GM15510 (cell line): ENCODE results near the gene HERC4.

Experiments used
- POLR2A ChIP-seq: IDR thresholded peaks from 3 replicates; pipeline ENCODE4 v1.6.1; 2011; ENCODE audit warnings: borderline replicate concordance; ENCODE audit not compliant: insufficient read length; ENCODE audit errors: extremely low read depth

The HERC4 gene

GRCh38 chr10:67884313-67884841, 190.7 kb downstream of the HERC4 start, which contains the start of gene SIRT1:
SIRT1 (plus strand) TSS chr10:67884656; CDS start chr10:67884722, 66 bp downstream.
- peak; percentile 97 for TF ChIP-seq POLR2A

DNA sequence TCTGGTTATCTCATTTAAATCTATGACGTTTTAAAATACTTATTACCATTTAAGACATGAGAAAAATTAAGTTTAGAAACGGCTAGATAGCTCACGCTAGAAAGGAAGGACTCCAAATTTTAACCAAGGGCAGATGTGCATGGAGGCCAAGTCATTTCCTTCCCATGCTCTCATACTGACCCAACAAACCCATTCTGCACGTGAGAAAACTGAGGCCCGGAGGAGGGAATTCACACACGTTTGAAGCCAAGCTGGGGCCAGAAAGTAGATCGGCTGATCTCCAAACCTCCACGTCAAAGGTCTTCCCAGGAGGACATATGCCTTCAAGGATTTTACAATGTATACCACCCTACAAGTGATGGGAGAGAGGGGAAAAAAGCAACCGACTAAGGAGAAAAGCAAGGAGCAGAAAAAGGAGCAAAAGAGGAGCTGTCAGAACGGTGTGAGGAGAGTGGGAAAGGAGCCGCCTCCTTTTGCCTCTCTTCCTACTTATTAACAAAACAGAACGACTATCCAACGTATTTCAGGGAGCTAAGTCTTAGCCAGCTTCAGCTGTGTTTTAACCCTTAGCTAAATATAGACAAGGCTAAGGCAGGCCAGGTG, 191.3 kb downstream of the HERC4 start:
- TF ChIP-seq POLR2A, result no peak

DNA sequence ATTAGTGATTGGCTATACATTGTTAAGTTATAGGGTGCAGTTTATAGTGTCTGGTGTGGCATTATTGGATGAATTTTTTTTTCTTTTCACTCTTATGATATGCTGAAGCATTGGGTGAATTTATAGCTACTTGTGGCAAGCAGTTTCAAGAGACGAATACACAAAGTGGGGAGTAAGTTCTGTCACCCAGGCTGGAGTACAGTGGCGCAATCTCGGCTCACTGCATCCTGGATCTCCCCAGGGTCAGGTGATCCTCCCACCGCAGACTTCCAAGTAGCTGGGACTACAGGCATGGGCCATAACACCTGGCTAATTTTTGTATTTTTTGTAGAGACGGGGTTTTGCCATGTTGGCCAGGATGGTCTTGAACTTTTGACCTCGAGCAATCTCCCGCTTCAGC, 196.9 kb downstream of the HERC4 start:
- no peak for TF ChIP-seq POLR2A

DNA sequence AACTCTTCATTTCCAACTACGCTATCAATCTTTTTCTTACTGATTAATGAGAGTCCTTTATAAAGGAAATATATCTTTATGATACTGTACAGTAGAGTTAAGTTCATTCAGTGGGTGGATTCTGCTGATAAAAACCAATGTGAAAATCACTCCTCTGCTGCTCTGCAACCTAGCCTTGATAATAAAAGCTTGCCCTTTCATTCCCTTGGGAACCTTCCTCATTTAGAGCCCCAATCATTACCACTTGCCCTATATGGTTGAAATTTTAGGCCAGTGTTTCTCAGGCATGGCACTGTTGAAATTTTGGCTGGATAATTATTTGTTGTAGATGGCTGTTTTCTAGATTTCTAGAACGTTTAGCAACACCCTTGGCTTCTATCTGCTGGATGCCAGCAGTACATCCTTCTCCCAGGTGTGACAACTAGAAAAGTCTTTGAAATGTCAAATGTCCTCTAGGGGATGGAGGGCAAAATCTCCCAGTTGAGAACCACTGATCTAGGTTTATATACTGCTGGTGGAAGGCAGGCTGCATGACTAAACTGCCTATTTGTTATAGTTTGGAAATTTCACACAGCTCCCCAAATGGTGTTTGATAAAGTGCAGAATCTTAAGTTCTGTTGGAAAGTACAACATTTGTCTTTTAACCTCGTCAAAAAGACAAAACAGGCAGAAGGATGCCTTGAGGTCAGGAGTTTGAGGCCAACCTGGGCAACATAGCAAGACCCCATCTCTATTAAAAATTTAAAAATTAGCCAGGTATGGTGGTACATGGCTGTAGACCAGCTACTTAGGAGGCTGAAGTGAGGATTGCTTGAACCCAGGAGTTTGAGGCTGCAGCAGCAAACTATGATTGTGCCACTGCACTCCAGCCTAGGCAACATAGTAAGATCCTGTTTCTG, 199.5 kb downstream of the HERC4 start:
- TF ChIP-seq POLR2A, result no peak
